K562 (cell line): ENCODE data around the gene IFRD1. TPM values are rescaled to one million over a fixed set of nuclear protein-coding genes. Genes with fewer than 3 reads are reported as not detected.

Experiments
- polyA plus RNA-seq, 8 experiments: library from polyadenylated mRNA; depleted of rRNA in 4 of 8; stranded (reverse) in 5 of 8; unstranded in 3 of 8; fragments of >200 nt; fragmentation: Nextera tagmentation in 2 of 8; fragmentation: Illumina TruSeq in 1 of 8; extraction: Ambion mirVana in 2 of 8; extraction: Trizol in 1 of 8; gene quantifications; 2 replicates each; pipeline versions ENCODE4 v1.2.1 to v1.2.3, GENCODE V29; 2011 to 2014; ENCODE audit warnings: inconsistent platforms in 1 of 8, missing spikeins in 1 of 8
- small RNA-seq: library from RNA; depleted of rRNA; stranded (forward); fragments of <200 nt; gene quantifications from one replicate; pipeline ENCODE3, GENCODE V24; 2014
- total RNA-seq, 7 experiments: library from RNA; depleted of rRNA in 6 of 7; stranded (reverse); fragments of >200 nt in 6 of 7; fragmentation: Illumina TruSeq in 2 of 7; extraction: Trizol in 2 of 7; gene quantifications; 2 replicates each; pipeline versions ENCODE4 v1.2.1 to v1.2.3, GENCODE V29; 2011 to 2021; ENCODE audit warnings: low replicate concordance in 1 of 7

IFRD1 gene
- total and polyA plus RNA-seq, 9 of the 15 experiments (the other 6 are each of a cell fraction or from before 2014, with no cell fraction given) = 27.6 to 81.8 (median 68.1) TPM

Small RNAs within 50 kb of the gene (small RNA-seq; reads per million reads assigned to genes)
- not detected for gene AC079741.1

Other genes with a start within 250 kb of the IFRD1 start
- 1.5 and 2.0 TPM in 2 replicates for gene DOCK4, start 244.1 kb upstream of the IFRD1 start, total RNA-seq (2014; rRNA removed)
- gene DOCK4, start 244.1 kb upstream of the IFRD1 start, total RNA-seq (2014; rRNA removed; fragmentation: Illumina TruSeq; extraction: Trizol) = 2.1 and 2.3 TPM in 2 replicates
- 1.7 and 2.1 TPM in 2 replicates for gene DOCK4, start 244.1 kb upstream of the IFRD1 start, total RNA-seq (2015; rRNA removed; fragmentation: Illumina TruSeq; extraction: Trizol)
- gene DOCK4, start 244.1 kb upstream of the IFRD1 start, total RNA-seq (2021) = 3.8 and 4.9 TPM in 2 replicates
- 3.7 and 5.7 TPM in 2 replicates for gene DOCK4, start 244.1 kb upstream of the IFRD1 start, polyA plus RNA-seq (2011; rRNA removed)
- 1.8 and 2.9 TPM in 2 replicates for gene DOCK4, start 244.1 kb upstream of the IFRD1 start, polyA plus RNA-seq (2014; fragmentation: Illumina TruSeq; extraction: Trizol)
- under 1 TPM; 0.42 to 0.45 TPM for gene DOCK4, start 244.1 kb upstream of the IFRD1 start, polyA plus RNA-seq (2014; fragmentation: Nextera tagmentation; extraction: Ambion mirVana)
- gene DOCK4, start 244.1 kb upstream of the IFRD1 start, polyA plus RNA-seq (2014; rRNA removed) = 3.3 and 3.8 TPM in 2 replicates
- gene ZNF277, start 243.8 kb upstream of the IFRD1 start, total RNA-seq (2014; rRNA removed) = 14.3 and 18.8 TPM in 2 replicates
- gene ZNF277, start 243.8 kb upstream of the IFRD1 start, total RNA-seq (2014; rRNA removed; fragmentation: Illumina TruSeq; extraction: Trizol) = 33.5 and 42.0 TPM in 2 replicates
- gene ZNF277, start 243.8 kb upstream of the IFRD1 start, total RNA-seq (2015; rRNA removed; fragmentation: Illumina TruSeq; extraction: Trizol) = 27.6 and 29.5 TPM in 2 replicates
- gene ZNF277, start 243.8 kb upstream of the IFRD1 start, total RNA-seq (2021) = 18.5 and 20.3 TPM in 2 replicates
- gene ZNF277, start 243.8 kb upstream of the IFRD1 start, polyA plus RNA-seq (2011; rRNA removed) = 25.0 and 28.7 TPM in 2 replicates
- 29.4 and 29.8 TPM in 2 replicates for gene ZNF277, start 243.8 kb upstream of the IFRD1 start, polyA plus RNA-seq (2014; fragmentation: Illumina TruSeq; extraction: Trizol)
- gene ZNF277, start 243.8 kb upstream of the IFRD1 start, polyA plus RNA-seq (2014; fragmentation: Nextera tagmentation; extraction: Ambion mirVana) = 10 to 100 TPM; 27.4 to 27.7 TPM
- 19.3 and 20.7 TPM in 2 replicates for gene ZNF277, start 243.8 kb upstream of the IFRD1 start, polyA plus RNA-seq (2014; rRNA removed)
- 0.36 and 0.94 TPM in 2 replicates for gene LSMEM1, start 30.5 kb downstream of the IFRD1 start, total RNA-seq (2014; rRNA removed)
- 0.58 and 1.5 TPM in 2 replicates for gene LSMEM1, start 30.5 kb downstream of the IFRD1 start, total RNA-seq (2014; rRNA removed; fragmentation: Illumina TruSeq; extraction: Trizol)
- 0.87 and 1.6 TPM in 2 replicates for gene LSMEM1, start 30.5 kb downstream of the IFRD1 start, total RNA-seq (2015; rRNA removed; fragmentation: Illumina TruSeq; extraction: Trizol)
- gene LSMEM1, start 30.5 kb downstream of the IFRD1 start, total RNA-seq (2021) = 0.53 and 0.63 TPM in 2 replicates
- gene LSMEM1, start 30.5 kb downstream of the IFRD1 start, polyA plus RNA-seq (2011; rRNA removed) = 1.4 and 1.8 TPM in 2 replicates
- 0.97 and 1.5 TPM in 2 replicates for gene LSMEM1, start 30.5 kb downstream of the IFRD1 start, polyA plus RNA-seq (2014; fragmentation: Illumina TruSeq; extraction: Trizol)
- under 1 TPM; 0.17 to 0.34 TPM for gene LSMEM1, start 30.5 kb downstream of the IFRD1 start, polyA plus RNA-seq (2014; fragmentation: Nextera tagmentation; extraction: Ambion mirVana)
- 0.93 and 1.2 TPM in 2 replicates for gene LSMEM1, start 30.5 kb downstream of the IFRD1 start, polyA plus RNA-seq (2014; rRNA removed)